Large intestine (tissue), 12 donors: ENCODE measurements around the gene PAQR6. TPM values are rescaled to one million over a fixed set of nuclear protein-coding genes. Genes with fewer than 3 reads are reported as not detected.

ENCODE experiments used
- DNase-seq, 2 donors: peaks; one replicate each; pipeline versions ENCODE4 v3.0.0 to v3.0.0-alpha.2; 2013
- H3K27ac ChIP-seq: one replicate; pipeline ENCODE4 v1.5.1; 2013; ENCODE audit warnings: low read length
- H3K27me3 ChIP-seq: 2 replicates; pipeline ENCODE4 v1.6.1; 2013; ENCODE audit warnings: low read length; ENCODE audit not compliant: control insufficient read depth, insufficient read depth
- H3K36me3 ChIP-seq: 2 replicates; pipeline ENCODE4 v1.6.1; 2013; ENCODE audit warnings: low read length; ENCODE audit not compliant: control insufficient read depth, insufficient read depth
- H3K4me1 ChIP-seq: one replicate; pipeline ENCODE4 v1.6.1; 2013; ENCODE audit warnings: low read length; ENCODE audit not compliant: control insufficient read depth, insufficient read depth
- H3K4me3 ChIP-seq: one replicate; pipeline ENCODE4 v1.5.1; 2013; ENCODE audit warnings: low read length
- H3K9me3 ChIP-seq: one replicate; pipeline ENCODE4 v1.6.1; 2013; ENCODE audit warnings: mild to moderate bottlenecking, low read depth, low read length, moderate library complexity; ENCODE audit not compliant: control insufficient read depth
- WGBS: methylation state at CpG from one replicate; pipeline ENCODE4 v1.1.5; 2013; ENCODE audit warnings: low lambda C conversion rate; ENCODE audit not compliant: insufficient coverage; 5-methylcytosine and 5-hydroxymethylcytosine counted together
- long read RNA-seq, 11 donors: transcript quantifications; one replicate each; lab custom pipeline, GENCODE V29; 2026
- polyA plus RNA-seq: library from polyadenylated mRNA; unstranded; fragments of 120-200 nt; gene quantifications from one replicate; pipeline ENCODE4 v1.2.1, GENCODE V29; 2013

The PAQR6 gene, protein sequence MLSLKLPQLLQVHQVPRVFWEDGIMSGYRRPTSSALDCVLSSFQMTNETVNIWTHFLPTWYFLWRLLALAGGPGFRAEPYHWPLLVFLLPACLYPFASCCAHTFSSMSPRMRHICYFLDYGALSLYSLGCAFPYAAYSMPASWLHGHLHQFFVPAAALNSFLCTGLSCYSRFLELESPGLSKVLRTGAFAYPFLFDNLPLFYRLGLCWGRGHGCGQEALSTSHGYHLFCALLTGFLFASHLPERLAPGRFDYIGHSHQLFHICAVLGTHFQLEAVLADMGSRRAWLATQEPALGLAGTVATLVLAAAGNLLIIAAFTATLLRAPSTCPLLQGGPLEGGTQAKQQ
- 12.9 TPM for polyA plus RNA-seq
- long read RNA-seq, donor 1: 0 reads
- long read RNA-seq, donor 2: 0 reads
- long read RNA-seq, donor 3: 0 reads
- long read RNA-seq, donor 4: 0 reads
- long read RNA-seq, donor 5, partial matches to known transcripts: 0 of 1 reads
- long read RNA-seq, donor 5, other reads (novel, unspliced or antisense): 0 of 1 reads
- long read RNA-seq, donor 6: 0 reads
- long read RNA-seq, donor 7: 0 reads
- long read RNA-seq, donor 8, partial matches to known transcripts: 0 of 1 reads
- long read RNA-seq, donor 8, other reads (novel, unspliced or antisense): 0 of 1 reads
- long read RNA-seq, donor 9: 0 reads
- long read RNA-seq, donor 10: 0 reads
- long read RNA-seq, donor 11: 0 reads

DNA sequence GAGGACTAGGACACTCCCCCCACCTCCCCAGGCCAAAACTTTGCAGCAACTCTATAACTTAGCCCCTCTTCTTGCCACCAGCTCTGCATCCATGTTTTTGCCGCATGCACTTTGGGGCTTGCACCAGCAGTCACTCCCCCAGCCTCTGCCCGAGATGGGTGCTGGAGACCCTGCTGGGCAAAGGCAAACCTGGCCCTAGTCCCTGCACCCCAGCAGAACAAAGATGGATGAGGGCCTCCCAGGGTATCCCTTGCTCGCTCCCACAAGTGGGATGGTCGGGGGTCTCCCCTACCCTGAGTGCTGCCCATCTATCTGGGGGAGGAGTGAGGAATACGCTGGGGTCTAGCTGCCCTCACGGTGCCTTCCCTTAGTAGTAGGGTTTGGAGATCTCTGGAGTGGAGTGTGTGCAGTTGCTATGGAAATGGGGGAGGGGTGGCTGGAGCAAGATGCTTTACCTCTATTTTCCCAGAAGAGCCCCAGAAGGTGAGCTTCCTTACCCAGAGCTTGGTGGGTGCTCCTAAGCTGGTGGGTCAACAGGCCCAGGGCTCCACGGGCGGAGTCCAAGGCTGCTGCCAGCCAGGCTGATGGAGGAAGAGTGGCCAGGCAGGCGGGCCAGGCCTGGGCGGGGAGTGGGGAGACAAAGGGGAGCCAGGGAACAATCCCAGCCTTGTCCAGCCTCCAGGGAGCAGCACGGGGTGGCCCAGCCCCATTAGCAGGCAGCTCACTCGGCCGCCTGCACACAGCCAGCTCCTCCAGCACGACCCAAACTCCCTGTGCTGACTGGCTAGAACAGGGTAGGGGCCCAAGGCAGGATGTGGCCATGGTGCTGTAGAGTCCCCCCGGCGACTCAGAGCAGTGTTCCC is at the start of gene PAQR6:
PAQR6 (minus strand) TSS at position 597 of the 863 bp plus-strand sequence. CDS start 1,325 bp downstream, outside the sequence.
- DNase-seq: peak in 1 of 2 donors; percentile 35
- peaks cover 4% of the 10 kb centered on the region for H3K4me1 ChIP-seq
- peaks cover 20% of the 10 kb centered on the region for H3K27me3 ChIP-seq
- no peak within 1 kb of the TSS for H3K27ac ChIP-seq
- H3K4me3 ChIP-seq: no peak within 1 kb of the TSS
- WGBS: no CpG with 5 or more reads among the region's 16 CpGs
- no peaks in the 10 kb centered on the region for H3K9me3 ChIP-seq
- H3K36me3 ChIP-seq: peaks cover 42% of the 10 kb centered on the region

DNA sequence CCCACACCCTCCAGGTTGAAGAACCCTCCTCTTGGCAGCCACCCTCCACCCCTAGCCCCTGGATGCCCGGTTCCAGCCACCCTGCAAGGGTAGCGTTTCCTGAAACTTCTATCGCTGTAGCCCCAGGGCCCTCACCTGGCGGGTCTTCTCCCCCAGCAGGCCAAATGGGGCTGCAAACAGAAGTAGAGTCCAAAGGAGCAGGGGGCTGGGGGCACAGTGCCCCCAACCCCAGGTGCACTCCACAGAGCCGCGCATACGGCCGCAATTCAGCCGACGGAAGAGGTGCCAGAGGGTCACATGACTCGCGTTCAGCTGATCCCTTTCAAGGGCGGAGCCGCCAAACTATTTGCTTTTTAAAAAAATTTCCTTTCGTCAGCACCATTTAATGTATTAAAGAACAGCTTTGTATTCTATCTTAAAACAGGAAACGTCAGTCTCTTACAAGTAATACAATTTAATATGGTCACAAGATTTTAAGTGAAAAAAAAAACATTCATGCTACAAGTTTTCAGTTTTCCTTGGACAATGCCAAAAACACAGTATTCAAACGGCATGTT is 47.6 kb upstream of the PAQR6 start, which contains the start of gene GLMP:
GLMP (minus strand) TSS at position 289 of the 557 bp plus-strand sequence; CDS start at position 255, 34 bp downstream.
- peaks cover 19% of the 10 kb centered on the region for H3K36me3 ChIP-seq

DNA sequence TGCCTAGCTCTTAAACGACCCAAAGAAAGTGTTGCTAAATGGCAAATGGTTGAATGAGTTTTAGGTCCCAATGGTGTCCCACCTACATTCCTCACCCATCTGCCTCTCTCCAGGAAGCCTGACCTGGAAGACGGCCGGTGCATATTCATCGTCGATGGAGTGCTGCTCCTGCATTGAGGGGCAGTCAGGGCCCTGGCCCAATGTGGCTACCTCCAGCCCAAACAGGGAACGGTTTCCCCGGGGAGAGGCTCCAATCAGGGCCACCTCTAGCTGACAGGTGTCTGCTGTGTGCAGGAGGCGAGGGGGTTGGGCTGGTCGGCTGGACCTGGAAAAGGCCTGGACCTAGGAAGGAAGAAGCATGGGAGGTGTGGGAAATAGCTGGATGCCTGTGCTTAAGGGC is 46.0 kb upstream of the PAQR6 start:
- DNase-seq: no peak
- Histone ChIP-seq H3K4me3 (no peak overlapping the region), H3K27me3 (no peaks in the 10 kb centered on the region), H3K4me1 (peaks cover 23% of the 10 kb centered on the region), H3K27ac (no peak overlapping the region), H3K36me3 (peaks cover 19% of the 10 kb centered on the region), H3K9me3 (no peaks in the 10 kb centered on the region)
- WGBS: 80% methylated on average over 1 of the region's 9 CpGs

More for the DNA sequence above, 47.6 kb upstream of the PAQR6 start, which contains the start of gene GLMP:
- Histone ChIP-seq H3K27me3 (no peaks in the 10 kb centered on the region), H3K9me3 (no peaks in the 10 kb centered on the region), H3K4me1 (peaks cover 23% of the 10 kb centered on the region), H3K4me3 (peak within 1 kb of the TSS; percentile 83), H3K27ac (peak within 1 kb of the TSS; percentile 19)
- peak; percentile 61 to 79 for DNase-seq
- WGBS: no CpG with 5 or more reads among the region's 17 CpGs

DNA sequence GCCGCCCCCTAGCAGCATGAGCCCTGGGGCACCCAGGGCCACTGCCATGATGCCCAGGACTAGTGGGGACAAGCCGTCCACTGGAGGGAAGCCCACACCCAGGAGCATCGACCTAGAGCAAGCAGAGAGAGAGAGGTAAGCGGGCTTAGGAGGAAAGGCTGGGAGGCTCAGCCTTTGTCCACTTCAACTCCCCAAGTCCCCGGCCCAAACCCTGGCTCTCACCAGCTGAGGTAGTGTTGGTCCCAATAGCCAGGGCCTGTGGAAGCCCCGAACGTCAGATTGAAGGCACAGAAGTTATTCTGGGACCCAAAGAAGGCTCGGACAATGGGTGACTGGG is 45.2 kb upstream of the PAQR6 start:
- no peak overlapping the region for H3K27ac ChIP-seq
- no peak overlapping the region for H3K4me3 ChIP-seq
- H3K27me3 ChIP-seq: no peaks in the 10 kb centered on the region
- peaks cover 23% of the 10 kb centered on the region for H3K36me3 ChIP-seq
- DNase-seq: no peak
- WGBS: no CpG with 5 or more reads among the region's 8 CpGs
- H3K4me1 ChIP-seq: peaks cover 23% of the 10 kb centered on the region
- H3K9me3 ChIP-seq: no peaks in the 10 kb centered on the region

DNA sequence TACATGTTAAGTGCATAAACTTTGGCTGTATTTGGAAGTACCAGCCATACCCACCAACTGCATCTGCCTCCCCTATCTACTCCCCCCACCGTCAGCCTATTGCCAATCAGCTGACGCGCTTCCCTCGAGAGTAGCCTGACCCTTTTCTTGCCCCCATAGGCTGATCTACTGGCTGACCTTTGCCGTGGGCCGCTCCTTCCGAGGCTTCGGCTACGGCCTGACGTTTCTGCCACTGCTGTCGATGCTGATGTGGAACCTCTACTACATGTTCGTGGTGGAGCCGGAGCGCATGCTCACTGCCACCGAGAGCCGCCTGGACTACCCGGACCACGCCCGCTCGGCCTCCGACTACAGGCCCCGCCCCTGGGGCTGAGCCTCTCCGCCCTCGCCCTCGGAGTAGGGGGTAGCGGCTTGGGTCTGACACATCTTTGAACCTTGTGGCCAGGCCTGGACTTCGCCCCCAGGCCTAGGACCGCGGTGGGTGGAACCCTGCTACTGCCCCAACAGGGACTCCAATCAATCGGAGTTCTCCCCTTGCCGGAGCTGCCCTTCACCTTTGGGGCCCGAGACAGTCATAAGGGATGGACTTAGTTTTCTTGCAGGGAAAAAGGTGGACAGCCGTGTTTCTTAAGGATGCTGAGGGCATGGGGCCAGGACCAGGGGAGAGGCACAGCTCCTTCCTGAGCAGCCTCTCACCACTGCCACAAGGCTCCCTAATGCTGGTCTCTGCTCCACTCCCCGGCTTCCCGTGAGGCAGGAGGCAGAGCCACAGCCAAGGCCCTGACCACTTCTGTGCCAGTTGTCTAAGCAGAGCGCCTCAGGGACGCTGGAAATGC is 43.6 kb upstream of the PAQR6 start:
- WGBS: no CpG with 5 or more reads among the region's 37 CpGs
- H3K4me3 ChIP-seq: peak overlapping the region; percentile 48
- peak; percentile 93 to 97 for DNase-seq
- H3K9me3 ChIP-seq: no peaks in the 10 kb centered on the region
- H3K27me3 ChIP-seq: no peaks in the 10 kb centered on the region
- peak overlapping the region; percentile 60 for H3K27ac ChIP-seq
- peaks cover 23% of the 10 kb centered on the region for H3K4me1 ChIP-seq
- H3K36me3 ChIP-seq: peaks cover 23% of the 10 kb centered on the region

DNA sequence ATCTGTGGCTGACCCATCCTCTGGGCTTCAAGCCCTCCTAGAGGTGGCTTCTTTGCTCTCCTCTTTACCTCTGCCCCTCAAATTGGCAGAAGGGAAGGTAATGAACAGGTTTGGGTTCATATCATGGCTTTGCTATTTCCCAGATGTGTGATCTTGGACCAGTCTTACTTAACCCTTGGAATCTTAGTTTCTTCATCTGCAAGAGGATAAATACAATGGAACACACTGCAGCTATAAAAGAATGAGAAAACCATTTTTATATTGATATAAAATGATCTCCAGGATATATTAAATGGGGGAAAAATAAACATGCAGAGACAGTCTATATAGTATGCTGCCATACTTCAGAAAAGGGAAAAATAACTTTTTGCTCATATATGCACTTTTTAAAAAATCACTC is 42.0 kb upstream of the PAQR6 start:
- no peak for DNase-seq
- Histone ChIP-seq H3K4me3 (no peak overlapping the region), H3K9me3 (no peaks in the 10 kb centered on the region), H3K27ac (no peak overlapping the region), H3K4me1 (peaks cover 19% of the 10 kb centered on the region), H3K36me3 (peaks cover 28% of the 10 kb centered on the region), H3K27me3 (no peaks in the 10 kb centered on the region)

DNA sequence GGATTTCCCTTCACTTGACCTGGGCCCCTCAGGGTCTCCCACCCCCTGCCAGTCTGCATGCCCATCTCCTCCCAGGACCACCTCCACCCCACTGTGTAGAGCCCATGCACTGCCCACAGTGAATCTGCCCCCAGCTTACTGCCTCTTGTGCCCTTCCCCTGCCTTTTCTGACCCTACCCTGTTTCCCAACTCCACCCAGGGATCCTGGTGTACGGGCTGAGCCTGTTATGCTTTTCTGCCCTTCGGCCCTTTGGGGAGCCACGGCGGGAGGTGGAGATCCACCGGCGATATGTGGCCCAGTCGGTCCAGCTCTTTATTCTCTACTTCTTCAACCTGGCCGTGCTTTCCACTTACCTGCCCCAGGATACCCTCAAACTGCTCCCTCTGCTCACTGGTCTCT is 38.2 kb upstream of the PAQR6 start:
- no peaks in the 10 kb centered on the region for H3K9me3 ChIP-seq
- WGBS: no CpG with 5 or more reads among the region's 8 CpGs
- peaks cover 25% of the 10 kb centered on the region for H3K4me1 ChIP-seq
- H3K27me3 ChIP-seq: no peaks in the 10 kb centered on the region
- no peak for DNase-seq
- peaks cover 9% of the 10 kb centered on the region for H3K36me3 ChIP-seq
- no peak overlapping the region for H3K27ac ChIP-seq
- no peak overlapping the region for H3K4me3 ChIP-seq

DNA sequence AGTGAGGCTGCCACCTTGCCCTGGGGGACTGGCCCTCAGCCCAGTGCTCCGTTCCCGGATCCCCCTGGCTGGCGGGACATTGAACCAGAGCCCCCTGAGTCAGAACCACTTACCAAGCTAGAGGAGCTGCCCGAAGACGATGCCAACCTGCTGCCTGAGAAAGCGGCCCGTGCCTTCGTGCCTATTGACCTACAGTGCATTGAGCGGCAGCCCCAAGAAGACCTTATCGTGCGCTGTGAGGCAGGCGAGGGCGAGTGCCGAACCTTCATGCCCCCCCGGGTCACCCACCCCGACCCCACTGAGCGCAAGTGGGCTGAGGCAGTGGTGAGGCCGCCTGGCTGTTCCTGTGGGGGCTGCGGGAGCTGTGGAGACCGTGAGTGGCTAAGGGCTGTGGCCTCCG is 37.6 kb upstream of the PAQR6 start:
- Histone ChIP-seq H3K4me3 (no peak overlapping the region), H3K4me1 (peaks cover 23% of the 10 kb centered on the region), H3K9me3 (no peaks in the 10 kb centered on the region), H3K36me3 (peaks cover 9% of the 10 kb centered on the region), H3K27me3 (no peaks in the 10 kb centered on the region), H3K27ac (no peak overlapping the region)
- WGBS: no CpG with 5 or more reads among the region's 21 CpGs
- DNase-seq: no peak

DNA sequence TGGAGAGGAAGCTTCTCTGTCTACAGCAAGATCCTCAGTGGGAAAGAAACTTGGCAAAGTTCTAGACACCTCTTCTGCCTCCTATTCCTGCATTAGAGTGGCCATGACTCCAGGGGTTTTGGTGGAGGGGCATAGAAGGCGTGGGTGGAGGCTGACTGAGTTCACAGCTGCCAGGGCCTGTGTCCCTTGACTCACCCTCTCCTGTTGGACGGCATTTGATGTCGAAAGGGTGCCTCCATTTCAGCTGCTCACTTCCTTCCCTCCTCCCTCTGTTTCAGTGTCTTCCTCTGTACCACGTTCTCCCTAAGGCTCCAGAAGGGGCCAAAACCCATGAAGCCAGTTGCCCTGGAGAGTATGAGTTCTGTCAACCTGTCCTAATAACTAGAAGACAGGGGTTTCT is 36.9 kb upstream of the PAQR6 start:
- H3K4me1 ChIP-seq: peaks cover 23% of the 10 kb centered on the region
- no CpG with 5 or more reads among the region's 4 CpGs for WGBS
- no peak for DNase-seq
- no peaks in the 10 kb centered on the region for H3K9me3 ChIP-seq
- no peak overlapping the region for H3K27ac ChIP-seq
- peaks cover 9% of the 10 kb centered on the region for H3K36me3 ChIP-seq
- H3K4me3 ChIP-seq: no peak overlapping the region
- no peaks in the 10 kb centered on the region for H3K27me3 ChIP-seq
